Left ventricle myocardium inferior (tissue), 1 donor: ENCODE results near the gene INSIG2. TPM values are rescaled to one million over a fixed set of nuclear protein-coding genes. Genes with fewer than 3 reads are reported as not detected.

Experiments
- DNase-seq: peaks from one replicate; pipeline ENCODE4 v3.0.0-alpha.2; 2020
- H3K27ac ChIP-seq: fragments of 200-600 bp; replicated peaks from 2 replicates; pipeline ENCODE4 v1.8.0; 2021
- H3K27me3 ChIP-seq: fragments of 200-600 bp; 2 replicates; pipeline ENCODE4 v1.8.0; 2021; ENCODE audit warnings: low read depth
- H3K36me3 ChIP-seq: fragments of 200-600 bp; 2 replicates; pipeline ENCODE4 v1.8.0; 2021
- H3K4me1 ChIP-seq: fragments of 200-600 bp; 2 replicates; pipeline ENCODE4 v1.8.0; 2021
- H3K4me3 ChIP-seq: fragments of 200-600 bp; 2 replicates; pipeline ENCODE4 v1.8.0; 2021; ENCODE audit warnings: mild to moderate bottlenecking, moderate library complexity
- H3K9me3 ChIP-seq: fragments of 200-600 bp; replicated peaks from 2 replicates; pipeline ENCODE4 v1.8.0; 2021
- CTCF ChIP-seq: fragments of 200-600 bp; IDR thresholded peaks from 2 replicates; pipeline ENCODE4 v1.8.0; 2021; ENCODE audit warnings: antibody characterized with exemption, mild to moderate bottlenecking, borderline replicate concordance
- intact Hi-C: fragments of 100-400 bp; cut with micrococcal nuclease; formaldehyde crosslinking; loops from one replicate; pipeline ENCODE4 v1.11.0; 2022
- total RNA-seq: library from RNA; stranded (reverse); fragmentation: NEBNext Ultra II Directional; extraction: Animal tissue kit (Norgen Biotek cat#: 25700); gene quantifications from one replicate; pipeline ENCODE4 v1.2.1, GENCODE V29; 2021
- donor health status: DM: no; HTN: yes; CAD: no; lungs with severe emphysema.

The INSIG2 gene
- total RNA-seq, 1 donor from 2014 or later, result 15.9 TPM

DNA sequence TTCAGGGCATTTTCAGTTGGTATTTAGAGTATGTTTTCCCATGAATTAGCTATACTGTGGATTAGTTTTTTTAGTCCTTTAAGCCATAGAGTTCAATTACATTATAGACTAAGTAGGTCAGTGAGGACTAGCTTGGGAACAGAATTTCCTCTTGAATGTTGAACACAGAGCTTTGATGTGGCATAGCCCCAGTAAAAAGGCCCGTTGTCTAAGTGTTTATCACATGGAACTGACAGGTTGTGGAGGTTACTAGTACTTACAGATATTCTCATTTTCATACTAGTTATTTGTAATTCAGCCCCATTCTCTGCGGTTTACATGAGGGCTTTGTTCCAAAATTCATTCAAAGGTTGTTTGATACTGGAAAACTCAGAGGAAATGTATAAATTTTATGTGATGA lies 6.2 kb downstream of the INSIG2 start:
- no peak for DNase-seq
- intact Hi-C loops, result no loop called here
- Histone ChIP-seq H3K36me3 (peaks cover 11% of the 10 kb centered on the region), H3K27me3 (no peaks in the 10 kb centered on the region), H3K4me1 (peaks cover 14% of the 10 kb centered on the region), H3K4me3 (no peak overlapping the region), H3K9me3 (no peaks in the 10 kb centered on the region), H3K27ac (no peak overlapping the region)
- TF ChIP-seq CTCF, result no peak

DNA sequence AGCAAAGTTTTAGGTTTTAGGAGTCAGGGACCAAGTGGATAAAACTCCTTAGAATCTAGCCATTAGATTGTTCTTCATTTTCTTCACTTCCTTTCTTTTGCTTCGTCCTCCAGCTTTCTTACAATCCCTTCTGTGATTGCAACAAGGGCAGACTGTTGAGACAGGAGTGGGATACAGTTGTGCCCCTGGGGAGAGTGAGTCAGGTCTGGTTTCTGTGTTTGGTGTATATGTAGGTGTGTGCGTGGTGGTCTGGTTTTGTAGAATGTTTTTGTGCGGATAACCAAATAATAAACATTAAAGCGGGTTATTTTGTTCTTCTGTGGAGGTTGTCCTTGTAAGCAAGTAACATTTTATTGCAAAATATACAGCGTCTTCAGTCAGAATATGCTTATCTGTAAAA lies 7.3 kb downstream of the INSIG2 start:
- Histone ChIP-seq H3K36me3 (peaks cover 11% of the 10 kb centered on the region), H3K9me3 (no peaks in the 10 kb centered on the region), H3K4me3 (no peak overlapping the region), H3K27me3 (no peaks in the 10 kb centered on the region), H3K4me1 (peaks cover 4% of the 10 kb centered on the region), H3K27ac (no peak overlapping the region)
- intact Hi-C loops, result no loop called here
- no peak for TF ChIP-seq CTCF
- no peak for DNase-seq

GRCh38 chr2:118097657-118098056 lies 9.4 kb downstream of the INSIG2 start:
- intact Hi-C loops, result no loop called here
- H3K27ac ChIP-seq, result no peak overlapping the region
- DNase-seq, result no peak

DNA sequence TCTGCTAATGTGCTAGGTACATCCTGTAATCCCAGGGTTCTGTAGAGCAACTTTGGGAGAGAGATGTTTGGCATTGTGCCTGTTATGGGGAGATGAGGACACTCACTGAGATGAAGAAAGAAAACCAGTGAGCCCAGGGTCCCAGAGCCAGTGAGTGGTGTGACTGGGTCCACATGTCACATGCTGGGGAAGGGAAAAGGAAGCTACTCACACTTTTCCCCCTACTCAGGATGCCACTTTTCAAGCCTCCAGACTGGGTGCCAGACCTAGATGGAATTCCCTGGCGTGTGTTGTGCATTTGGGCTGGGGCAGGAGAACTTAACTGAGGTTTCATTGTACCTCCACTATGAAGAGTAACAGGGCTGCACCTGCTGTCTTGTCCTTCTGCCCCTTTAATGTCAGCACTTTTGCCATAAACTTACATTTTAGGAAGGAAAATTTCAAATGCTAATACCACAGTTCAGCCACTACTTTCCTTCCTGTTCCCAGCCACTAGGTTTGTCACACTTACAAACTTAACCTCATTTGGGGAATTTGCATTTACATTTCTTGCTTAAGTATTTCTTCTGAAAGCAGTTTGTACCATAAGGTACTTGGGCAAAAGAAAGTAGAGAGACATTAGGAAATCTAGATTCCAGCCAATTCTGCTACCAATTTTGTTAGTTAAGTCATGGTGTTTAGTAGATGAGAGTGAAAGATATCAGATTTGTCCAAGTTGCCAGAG lies 10.2 kb downstream of the INSIG2 start:
- intact Hi-C loops, result no loop called here
- no peak for DNase-seq

More at GRCh38 chr2:118097657-118098056, 9.4 kb downstream of the INSIG2 start:
- Histone ChIP-seq H3K9me3 (no peaks in the 10 kb centered on the region), H3K4me1 (no peaks in the 10 kb centered on the region), H3K27me3 (no peaks in the 10 kb centered on the region), H3K4me3 (no peak overlapping the region), H3K36me3 (peaks cover 19% of the 10 kb centered on the region)
- no peak for TF ChIP-seq CTCF

DNA sequence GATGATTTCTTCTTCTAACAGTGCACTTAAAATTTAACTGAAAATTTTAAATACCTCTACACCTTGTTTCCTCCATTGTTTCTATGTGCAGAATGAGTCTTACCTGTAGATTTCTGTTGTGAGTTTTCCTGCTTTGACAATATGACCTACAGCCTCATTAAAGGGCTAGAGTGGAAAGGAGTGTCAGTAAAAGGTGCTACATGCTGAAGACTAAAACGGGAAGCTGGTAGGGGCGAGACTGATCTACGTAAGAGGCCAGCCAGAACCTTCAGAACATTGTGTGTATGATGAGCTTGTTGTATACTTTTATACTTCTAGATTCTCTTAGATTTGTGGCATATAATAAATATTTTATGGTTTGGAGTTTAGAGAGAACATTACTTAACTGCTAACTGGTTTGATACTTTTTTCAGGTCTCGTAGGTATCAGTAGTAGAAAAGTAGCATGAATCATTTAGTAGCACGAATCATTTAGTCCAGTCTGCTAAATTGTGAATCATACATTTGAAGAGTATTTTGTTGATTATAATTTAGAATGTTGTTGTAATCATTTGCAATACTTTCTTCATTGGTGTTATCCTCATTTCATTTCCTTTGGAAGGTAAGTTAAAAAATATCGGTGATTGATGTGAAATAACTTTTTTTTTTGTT lies 14.3 kb downstream of the INSIG2 start:
- DNase-seq, result no peak
- peaks cover 43% of the 10 kb centered on the region for H3K36me3 ChIP-seq

More for the DNA sequence above, 10.2 kb downstream of the INSIG2 start:
- Histone ChIP-seq H3K27me3 (no peaks in the 10 kb centered on the region), H3K4me1 (no peaks in the 10 kb centered on the region), H3K4me3 (no peak overlapping the region), H3K27ac (no peak overlapping the region), H3K9me3 (no peaks in the 10 kb centered on the region), H3K36me3 (peaks cover 25% of the 10 kb centered on the region)
- no peak for TF ChIP-seq CTCF

More for the DNA sequence above, 14.3 kb downstream of the INSIG2 start:
- TF ChIP-seq CTCF, result no peak
- Histone ChIP-seq H3K4me3 (no peak overlapping the region), H3K27ac (no peak overlapping the region), H3K9me3 (no peaks in the 10 kb centered on the region), H3K27me3 (no peaks in the 10 kb centered on the region), H3K4me1 (no peaks in the 10 kb centered on the region)
- intact Hi-C loops, result no loop called here
